HepG2 (cell line): ENCODE measurements around the gene C1orf35.

Experiments used
- MTA3 ChIP-seq: sonication (generic); formaldehyde crosslinking; IDR thresholded peaks from 2 replicates; pipeline ENCODE4 v1.4.0; 2020; ENCODE audit warnings: missing genetic modification reagents
- RBM22 ChIP-seq: fragments of 200-400 bp; formaldehyde crosslinking; optimal IDR thresholded peaks from 2 replicates; pipeline ENCODE3; 2017; ENCODE audit warnings: mild to moderate bottlenecking, low read length, moderate library complexity
- TOPORS ChIP-seq: sonication (generic); formaldehyde crosslinking; IDR thresholded peaks from 2 replicates; pipeline ENCODE4 v1.8.0; 2023; ENCODE audit warnings: mild to moderate bottlenecking, missing genetic modification reagents
- USF2 ChIP-seq, 2 experiments: sonication (generic) in 1 of 2; formaldehyde crosslinking in 1 of 2; IDR thresholded peaks; 2 replicates each; pipeline versions ENCODE4 v1.5.1 to v1.6.1; 2011 to 2020; ENCODE audit warnings: borderline replicate concordance in 1 of 2, low read depth in 1 of 2, low read length in 1 of 2, mild to moderate bottlenecking in 1 of 2, missing genetic modification reagents in 1 of 2, moderate library complexity in 1 of 2
- ZNF484 ChIP-seq: sonication (generic); formaldehyde crosslinking; IDR thresholded peaks from 2 replicates; pipeline ENCODE4 v1.5.1; 2020; ENCODE audit warnings: mild to moderate bottlenecking, low read depth, missing genetic modification reagents, borderline replicate concordance
- TF ChIP-seq, protein P1 (sequence below): sonication (generic); formaldehyde crosslinking; IDR thresholded peaks from 2 replicates; pipeline ENCODE4 v1.5.1; 2020; ENCODE audit warnings: mild to moderate bottlenecking, missing genetic modification reagents, borderline replicate concordance

GRCh38 chr1:228142701-228143136 is 39.6 kb upstream of the C1orf35 start:
- TF ChIP-seq TOPORS (no peak), USF2 (IDR thresholded peaks at IDR 0.05; ENCODE audit: low read depth, low read length) (no peak), USF2 (CRISPR knock-in tag; IDR thresholded peaks at IDR 0.05; ENCODE audit: borderline replicate concordance) (no peak), MTA3 (CRISPR knock-in tag) (no peak), ZNF484 (no peak), RBM22 (no peak)
- TF ChIP-seq, protein P1, sequence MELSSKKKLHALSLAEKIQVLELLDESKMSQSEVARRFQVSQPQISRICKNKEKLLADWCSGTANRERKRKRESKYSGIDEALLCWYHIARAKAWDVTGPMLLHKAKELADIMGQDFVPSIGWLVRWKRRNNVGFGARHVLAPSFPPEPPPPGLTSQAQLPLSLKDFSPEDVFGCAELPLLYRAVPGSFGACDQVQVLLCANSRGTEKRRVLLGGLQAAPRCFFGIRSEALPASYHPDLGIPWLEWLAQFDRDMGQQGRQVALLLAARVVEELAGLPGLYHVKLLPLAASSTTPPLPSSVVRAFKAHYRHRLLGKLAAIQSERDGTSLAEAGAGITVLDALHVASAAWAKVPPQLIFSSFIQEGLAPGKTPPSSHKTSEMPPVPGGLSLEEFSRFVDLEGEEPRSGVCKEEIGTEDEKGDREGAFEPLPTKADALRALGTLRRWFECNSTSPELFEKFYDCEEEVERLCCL (CRISPR knock-in tag), result no peak
